Neural crest cell (in vitro differentiated cells): Measurements from ENCODE around the gene TWIST2. TPM values are rescaled to one million over a fixed set of nuclear protein-coding genes. Genes with fewer than 3 reads are reported as not detected.

Experiments used
- DNase-seq: peaks from one replicate; pipeline ENCODE4 v3.0.0; 2021; ENCODE audit warnings: low read depth, mixed read lengths, low spot score
- H3K27ac Mint-ChIP-seq: one replicate; pipeline ENCODE4 v1.8.0; 2021; ENCODE audit warnings: mild to moderate bottlenecking, mixed read lengths; ENCODE audit not compliant: unreplicated experiment
- H3K27me3 Mint-ChIP-seq: 2 replicates; pipeline ENCODE4 v1.8.0; 2021; ENCODE audit warnings: low read depth, mild to moderate bottlenecking, mixed read lengths
- H3K36me3 Mint-ChIP-seq: 2 replicates; pipeline ENCODE4 v1.8.0; 2021; ENCODE audit warnings: low read depth, mild to moderate bottlenecking, mixed read lengths
- H3K4me1 Mint-ChIP-seq: 2 replicates; pipeline ENCODE4 v1.8.0; 2021; ENCODE audit warnings: mixed read lengths
- H3K4me3 Mint-ChIP-seq: one replicate; pipeline ENCODE4 v1.8.0; 2021; ENCODE audit warnings: mild to moderate bottlenecking, mixed read lengths
- H3K9me3 Mint-ChIP-seq: 2 replicates; pipeline ENCODE4 v1.8.0; 2021; ENCODE audit warnings: mixed read lengths
- CTCF ChIP-seq: fragments of 200-600 bp; sonication (generic); conservative IDR thresholded peaks from 2 replicates; pipeline ENCODE4 v1.5.0; 2021; ENCODE audit warnings: antibody characterized with exemption, mild to moderate bottlenecking
- total RNA-seq: library from RNA; stranded (reverse); gene quantifications from 2 replicates; pipeline ENCODE4 v1.2.1, GENCODE V29; 2021

Gene TWIST2
- total RNA-seq, 1 donor from 2014 or later: 0.96 TPM

GRCh38 chr2:238890131-238890530 is 42.2 kb downstream of the TWIST2 start:
- Mint-ChIP-seq H3K27me3 (no peaks in the 10 kb centered on the region), H3K4me3 (no peak overlapping the region), H3K4me1 (peaks cover 7% of the 10 kb centered on the region), H3K27ac (no peak overlapping the region), H3K9me3 (peaks cover 2% of the 10 kb centered on the region), H3K36me3 (no peaks in the 10 kb centered on the region)
- DNase-seq: no peak
- no peak for TF ChIP-seq CTCF

GRCh38 chr2:238890618-238891456 is 43.0 kb downstream of the TWIST2 start:
- DNase-seq: no peak
- Mint-ChIP-seq H3K27me3 (no peaks in the 10 kb centered on the region), H3K9me3 (peaks cover 2% of the 10 kb centered on the region), H3K4me1 (peaks cover 13% of the 10 kb centered on the region), H3K27ac (no peak overlapping the region), H3K36me3 (no peaks in the 10 kb centered on the region), H3K4me3 (no peak overlapping the region)
- TF ChIP-seq CTCF: no peak

- Mint-ChIP-seq H3K9me3 (peaks cover 2% of the 10 kb centered on the region), H3K4me3 (no peak overlapping the region), H3K36me3 (no peaks in the 10 kb centered on the region), H3K27me3 (no peaks in the 10 kb centered on the region), H3K27ac (no peak overlapping the region), H3K4me1 (peaks cover 18% of the 10 kb centered on the region)
- TF ChIP-seq CTCF: no peak
- DNase-seq: no peak
These were observed 43.7 kb downstream of the TWIST2 start for GRCh38 chr2:238891457-238892203.

GRCh38 chr2:238892204-238892500 is 44.3 kb downstream of the TWIST2 start:
- H3K27ac Mint-ChIP-seq: peak overlapping the region; percentile 71
- no peak overlapping the region for H3K4me3 Mint-ChIP-seq
- H3K4me1 Mint-ChIP-seq: peaks cover 18% of the 10 kb centered on the region
- no peaks in the 10 kb centered on the region for H3K27me3 Mint-ChIP-seq
- H3K36me3 Mint-ChIP-seq: no peaks in the 10 kb centered on the region
- no peak for TF ChIP-seq CTCF
- no peak for DNase-seq
- H3K9me3 Mint-ChIP-seq: peaks cover under 1% of the 10 kb centered on the region

GRCh38 chr2:238892796-238893195 is 44.9 kb downstream of the TWIST2 start:
- no peak for TF ChIP-seq CTCF
- Mint-ChIP-seq H3K4me3 (no peak overlapping the region), H3K27ac (no peak overlapping the region), H3K27me3 (no peaks in the 10 kb centered on the region), H3K9me3 (no peaks in the 10 kb centered on the region), H3K4me1 (peaks cover 18% of the 10 kb centered on the region), H3K36me3 (no peaks in the 10 kb centered on the region)
- DNase-seq: no peak
